Stimulated activated effector memory CD8-positive, alpha-beta T cell treated with anti-CD3 and anti-CD28 coated beads, Interleukin-12 subunit alpha, Interleukin-12 subunit beta, amount 100 ng/mL, for 72 hours (primary cell): ENCODE measurements around the gene SMOC1.

Experiments
- ATAC-seq: fragments of 150-1000 bp; cut with Tn5 transposase; 2 replicates; pipeline ENCODE4 v1.10.0; 2021
- DNase-seq, 2 donors: peaks; one replicate each; pipeline ENCODE4 v3.0.0; 2021 to 2022; ENCODE audit warnings: low spot score in 2 of 2
- H3K27ac Mint-ChIP-seq: one replicate; pipeline ENCODE4 v1.8.0; 2022; ENCODE audit warnings: mild to moderate bottlenecking, mixed read lengths
- H3K36me3 Mint-ChIP-seq: one replicate; pipeline ENCODE4 v1.8.0; 2022; ENCODE audit warnings: mild to moderate bottlenecking, mixed read lengths
- H3K4me1 Mint-ChIP-seq: one replicate; pipeline ENCODE4 v1.8.0; 2022; ENCODE audit warnings: mixed read lengths
- H3K4me3 Mint-ChIP-seq: one replicate; pipeline ENCODE4 v1.8.0; 2022; ENCODE audit warnings: mild to moderate bottlenecking, mixed read lengths
- H3K9me3 Mint-ChIP-seq: one replicate; pipeline ENCODE4 v1.8.0; 2022; ENCODE audit warnings: mixed read lengths

SMOC1 gene

GRCh38 chr14:70064136-70064865 is 185.1 kb downstream of the SMOC1 start:
- no peak for DNase-seq
- no peak overlapping the region for H3K27ac Mint-ChIP-seq
- no peak for ATAC-seq
- no peak overlapping the region for H3K4me3 Mint-ChIP-seq
- H3K9me3 Mint-ChIP-seq: no peaks in the 10 kb centered on the region
- no peaks in the 10 kb centered on the region for H3K36me3 Mint-ChIP-seq
- no peaks in the 10 kb centered on the region for H3K4me1 Mint-ChIP-seq

- ATAC-seq (no peak), DNase-seq (no peak)
- no peaks in the 10 kb centered on the region for H3K36me3 Mint-ChIP-seq
- H3K27ac Mint-ChIP-seq: no peak overlapping the region
- no peaks in the 10 kb centered on the region for H3K9me3 Mint-ChIP-seq
- no peaks in the 10 kb centered on the region for H3K4me1 Mint-ChIP-seq
- no peak overlapping the region for H3K4me3 Mint-ChIP-seq
These were observed 188.6 kb downstream of the SMOC1 start for GRCh38 chr14:70067810-70068209.

GRCh38 chr14:70069186-70069585 is 190.0 kb downstream of the SMOC1 start:
- Mint-ChIP-seq H3K36me3 (no peaks in the 10 kb centered on the region), H3K27ac (no peak overlapping the region), H3K4me3 (no peak overlapping the region), H3K9me3 (no peaks in the 10 kb centered on the region), H3K4me1 (no peaks in the 10 kb centered on the region)
- DNase-seq (no peak), ATAC-seq (no peak)

- ATAC-seq (peak; percentile 64), DNase-seq (peak; percentile 39 to 66)
These were observed 194.8 kb downstream of the SMOC1 start for GRCh38 chr14:70073924-70074566.

GRCh38 chr14:70077005-70077404 is 197.8 kb downstream of the SMOC1 start:
- Mint-ChIP-seq H3K4me1 (no peaks in the 10 kb centered on the region), H3K27ac (no peak overlapping the region), H3K4me3 (no peak overlapping the region), H3K36me3 (no peaks in the 10 kb centered on the region), H3K9me3 (no peaks in the 10 kb centered on the region)
- ATAC-seq (no peak), DNase-seq (no peak)

More at GRCh38 chr14:70073924-70074566, 194.8 kb downstream of the SMOC1 start:
- H3K9me3 Mint-ChIP-seq: no peaks in the 10 kb centered on the region
- no peaks in the 10 kb centered on the region for H3K36me3 Mint-ChIP-seq
- no peak overlapping the region for H3K27ac Mint-ChIP-seq
- no peaks in the 10 kb centered on the region for H3K4me1 Mint-ChIP-seq
- no peak overlapping the region for H3K4me3 Mint-ChIP-seq

GRCh38 chr14:70077720-70078119 is 198.5 kb downstream of the SMOC1 start:
- H3K4me3 Mint-ChIP-seq: no peak overlapping the region
- DNase-seq (no peak), ATAC-seq (no peak)
- H3K4me1 Mint-ChIP-seq: no peaks in the 10 kb centered on the region
- no peak overlapping the region for H3K27ac Mint-ChIP-seq
- H3K9me3 Mint-ChIP-seq: no peaks in the 10 kb centered on the region
- H3K36me3 Mint-ChIP-seq: no peaks in the 10 kb centered on the region

- Mint-ChIP-seq H3K27ac (no peak overlapping the region), H3K4me3 (no peak overlapping the region), H3K36me3 (no peaks in the 10 kb centered on the region), H3K9me3 (no peaks in the 10 kb centered on the region), H3K4me1 (no peaks in the 10 kb centered on the region)
- no peak for DNase-seq
- no peak for ATAC-seq
These were observed 199.1 kb downstream of the SMOC1 start for GRCh38 chr14:70078329-70078728.

GRCh38 chr14:70080076-70080475 is 200.9 kb downstream of the SMOC1 start:
- Mint-ChIP-seq H3K9me3 (no peaks in the 10 kb centered on the region), H3K36me3 (no peaks in the 10 kb centered on the region), H3K27ac (no peak overlapping the region), H3K4me1 (no peaks in the 10 kb centered on the region), H3K4me3 (no peak overlapping the region)
- no peak for ATAC-seq
- no peak for DNase-seq
